Measurements from ENCODE around the gene FAM222B. TPM values are rescaled to one million over a fixed set of nuclear protein-coding genes. Genes with fewer than 3 reads are reported as not detected.
"Not testable (repeated sequence)": the region's sequence is repeated elsewhere in the genome, so short reads cannot be mapped to it uniquely, and the experiment has no call there.

The FAM222B gene
- total RNA-seq, 1 experiment from 2014 or later, result 4.1 TPM

DNA sequence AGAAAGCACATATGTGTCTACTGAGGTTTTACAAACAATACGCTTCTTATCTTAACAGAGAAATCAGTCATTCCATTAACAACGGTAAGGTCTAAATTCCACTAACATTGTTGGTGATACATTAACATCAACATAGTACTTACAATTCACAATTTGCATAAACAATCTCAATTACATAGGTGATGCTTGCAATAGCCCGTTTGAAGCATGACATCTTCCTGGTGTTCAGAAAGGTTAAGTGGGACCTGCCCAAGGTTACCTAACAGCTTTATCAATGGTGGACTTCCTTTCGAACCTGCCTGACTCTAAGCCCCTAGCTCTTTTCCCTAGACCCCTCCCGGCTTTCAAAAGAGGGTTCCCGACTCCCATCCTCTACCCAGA is 699 bp downstream of the FAM222B start:
- no peak for DNase-seq (ENCODE audit: low spot score)

DNA sequence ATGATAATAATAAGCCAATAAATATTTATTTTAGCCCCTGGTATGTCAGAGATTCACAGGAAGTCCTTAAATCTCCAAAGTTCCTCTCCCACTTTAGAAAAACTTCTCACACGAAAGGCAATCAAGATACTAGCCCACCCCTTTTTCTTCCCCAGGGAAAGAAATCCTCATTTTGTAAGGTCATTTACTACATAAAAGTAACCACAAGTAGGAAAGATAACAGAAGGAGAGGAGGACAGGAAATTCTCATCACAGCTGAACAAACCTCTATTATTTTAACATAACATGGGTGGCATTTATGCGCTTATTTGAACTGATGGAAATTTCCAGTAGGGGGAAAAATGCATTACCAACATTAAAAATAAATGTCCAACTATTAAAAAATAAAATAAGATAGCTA is 3.4 kb downstream of the FAM222B start:
- DNase-seq (ENCODE audit: low spot score), result no peak

DNA sequence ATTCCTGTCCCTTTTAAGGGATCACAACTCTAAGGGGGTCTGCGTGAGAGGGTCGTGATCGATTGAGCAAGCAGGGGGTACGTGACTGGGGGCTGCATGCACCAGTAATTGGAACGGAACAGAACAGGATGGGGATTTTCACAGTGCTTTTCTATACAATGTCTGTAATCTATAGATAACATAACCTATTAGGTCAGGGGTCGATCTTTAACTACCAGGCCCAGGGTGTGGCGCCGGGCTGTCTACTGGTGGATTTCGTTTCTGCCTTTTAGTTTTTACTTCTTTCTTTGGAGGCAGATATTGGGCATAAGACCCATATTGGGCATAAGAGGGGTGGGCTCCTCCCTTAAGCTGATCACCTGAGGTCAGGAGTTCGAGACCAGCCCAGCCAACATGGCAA is 6.0 kb downstream of the FAM222B start:
- not testable (repeated sequence) for DNase-seq (ENCODE audit: low spot score)

DNA sequence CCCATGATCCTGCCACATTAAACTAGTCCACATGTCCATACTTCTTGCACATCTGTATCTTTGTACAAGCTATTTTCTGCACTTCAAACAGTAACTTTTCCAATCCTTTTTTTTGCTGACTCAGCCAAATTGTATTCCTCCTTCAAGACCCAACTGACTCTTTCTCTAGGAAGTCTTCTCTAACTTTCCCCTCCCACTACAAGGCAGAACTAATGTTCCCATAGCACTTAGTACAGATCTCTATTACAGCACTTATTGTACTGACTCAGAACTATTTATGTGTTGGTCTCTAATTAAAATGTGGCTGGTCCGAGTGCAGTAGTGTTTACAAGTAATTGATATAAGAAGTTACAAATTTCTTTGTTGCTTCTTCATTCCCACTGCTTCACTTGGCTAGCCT is 8.2 kb downstream of the FAM222B start:
- no peak for DNase-seq (ENCODE audit: low spot score)

DNA sequence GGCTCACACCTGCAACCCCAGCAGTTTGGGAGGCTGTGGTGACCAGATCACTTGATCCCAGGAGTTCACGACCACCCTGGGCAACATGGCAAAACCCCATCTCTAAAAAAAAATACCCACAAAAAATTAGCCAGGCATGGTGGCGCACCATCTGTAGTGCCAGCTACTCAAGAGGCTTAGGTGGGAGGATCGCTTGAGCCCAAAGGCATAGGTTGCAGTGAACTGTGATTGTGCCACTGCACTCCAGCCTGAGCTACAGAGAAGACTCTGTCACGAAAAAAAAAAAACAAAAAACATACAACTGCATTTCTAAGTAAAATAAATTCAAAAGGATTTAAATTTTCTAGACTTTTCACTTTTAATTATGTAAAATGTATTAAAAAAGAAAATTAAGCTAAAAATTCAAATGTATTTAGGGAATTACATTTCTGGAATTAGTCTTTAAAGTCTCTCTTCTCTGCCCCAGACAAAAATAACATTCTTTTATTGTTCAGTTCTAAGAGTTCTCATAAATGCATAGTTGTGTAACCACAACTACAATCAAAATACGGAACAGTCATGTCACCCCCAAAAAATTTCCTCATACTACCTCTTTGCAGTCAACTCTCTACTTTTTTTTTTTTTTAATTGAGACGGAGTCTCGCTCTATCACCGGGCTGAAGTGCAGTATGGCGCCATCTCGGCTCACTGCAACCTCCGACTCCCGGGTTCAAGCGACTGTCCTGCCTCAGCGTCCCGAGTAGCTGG is 14.1 kb downstream of the FAM222B start:
- no peak for DNase-seq (ENCODE audit: low spot score)

DNA sequence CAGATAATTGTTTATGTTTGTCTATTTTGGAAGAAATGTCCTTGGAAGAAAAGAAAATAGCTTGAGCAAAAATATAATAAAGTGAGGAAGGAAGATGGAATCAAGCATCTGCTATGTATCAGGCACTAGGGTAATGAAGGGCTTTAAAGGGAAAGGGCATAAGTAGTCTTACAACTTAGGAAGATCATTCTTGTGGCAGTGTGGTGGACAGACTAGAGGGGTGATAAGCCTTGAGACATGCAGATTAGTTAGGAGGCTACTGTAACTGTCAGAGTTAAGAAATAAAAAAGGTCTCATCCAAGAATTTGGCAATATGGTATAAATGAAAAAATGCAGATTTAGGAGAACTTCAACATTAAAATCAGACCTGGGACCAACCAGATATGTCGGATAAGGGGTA is 14.9 kb downstream of the FAM222B start:
- DNase-seq (ENCODE audit: low spot score), result no peak

DNA sequence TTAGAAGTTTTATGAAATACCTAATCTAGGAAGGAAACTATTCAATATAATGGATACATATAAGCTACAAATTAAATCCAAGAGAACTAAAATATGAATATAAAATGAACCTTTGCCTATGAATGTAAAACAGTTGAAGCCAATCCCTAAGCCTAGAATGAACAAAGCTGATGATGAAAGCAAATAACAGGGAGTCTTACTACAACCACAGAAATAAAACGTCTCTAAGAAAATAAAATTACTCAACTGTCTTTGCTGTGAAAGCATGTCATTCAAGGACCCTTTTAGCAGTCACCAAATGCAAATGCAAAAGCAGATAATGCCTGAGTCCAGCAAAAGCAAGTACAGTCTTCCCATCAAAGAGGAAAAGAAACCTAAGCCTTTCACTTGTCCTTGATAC is 23.0 kb downstream of the FAM222B start:
- DNase-seq (ENCODE audit: low spot score), result no peak

DNA sequence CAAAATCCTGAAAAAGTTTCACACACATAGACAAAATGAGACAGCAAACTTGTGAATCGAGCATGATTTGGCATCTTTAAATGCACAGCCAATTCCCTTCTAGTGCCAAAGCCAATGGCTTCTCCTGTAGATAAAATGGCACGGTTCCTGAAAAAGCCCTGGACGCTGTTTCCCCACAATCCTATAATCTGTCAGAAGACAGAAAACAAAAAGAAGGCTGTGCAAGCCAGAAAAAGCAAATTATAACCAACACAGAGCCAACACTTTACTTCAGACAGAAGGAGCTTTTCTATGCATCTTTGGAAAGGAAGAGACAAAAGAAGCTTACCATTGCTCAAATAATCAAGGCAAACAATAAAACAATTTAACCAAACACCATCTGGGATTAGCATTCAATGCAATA is 23.8 kb downstream of the FAM222B start:
- DNase-seq (ENCODE audit: low spot score), result no peak

DNA sequence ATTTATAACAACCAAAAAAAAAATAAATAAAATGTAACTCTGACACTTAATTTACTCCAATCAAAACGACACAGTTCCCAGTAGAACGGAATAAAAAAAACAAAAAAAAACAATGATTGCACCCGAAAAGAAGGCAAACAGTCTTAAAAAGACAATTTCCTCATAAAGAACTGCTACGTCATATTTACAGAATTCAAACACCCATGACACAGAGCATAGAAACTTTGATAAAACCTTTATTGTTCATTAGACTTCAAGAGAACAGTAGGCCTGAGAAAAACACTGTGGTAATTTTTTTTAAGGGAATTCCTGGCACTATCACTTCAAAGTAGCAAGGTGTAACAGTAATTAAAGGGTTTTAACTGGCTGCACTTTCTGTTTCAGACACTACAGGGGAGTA is 26.1 kb downstream of the FAM222B start:
- DNase-seq (ENCODE audit: low spot score), result no peak

DNA sequence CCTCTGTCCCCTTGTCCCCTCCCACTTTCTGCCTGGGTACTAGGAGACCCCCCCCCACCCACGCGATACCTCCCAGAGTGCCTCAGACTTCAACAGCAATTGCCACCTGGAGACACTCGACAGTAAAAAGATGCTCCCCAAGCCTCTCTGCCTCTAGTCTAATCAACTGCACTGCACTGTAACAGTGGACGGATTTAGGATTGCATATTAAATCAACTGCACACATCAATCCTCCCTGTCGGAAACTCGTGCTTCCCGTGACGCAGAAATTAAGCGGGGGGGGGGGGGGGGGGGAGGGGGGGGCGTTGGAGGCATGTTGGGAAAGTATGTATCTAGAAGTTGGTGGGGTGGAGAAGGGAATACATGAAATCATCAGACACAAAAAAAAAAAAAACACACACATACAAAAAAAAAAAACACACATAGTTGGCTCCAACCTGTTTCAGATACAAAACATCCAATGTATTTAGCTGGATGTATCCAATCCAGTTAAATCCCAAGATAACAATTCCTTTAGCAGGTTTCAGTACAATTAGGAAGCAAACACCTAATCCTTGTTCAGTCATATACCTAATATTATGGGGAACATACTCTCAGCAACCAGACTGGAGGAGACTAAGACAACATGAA is 29.7 kb downstream of the FAM222B start:
- peak; percentile 31 for DNase-seq (ENCODE audit: low spot score)

DNA sequence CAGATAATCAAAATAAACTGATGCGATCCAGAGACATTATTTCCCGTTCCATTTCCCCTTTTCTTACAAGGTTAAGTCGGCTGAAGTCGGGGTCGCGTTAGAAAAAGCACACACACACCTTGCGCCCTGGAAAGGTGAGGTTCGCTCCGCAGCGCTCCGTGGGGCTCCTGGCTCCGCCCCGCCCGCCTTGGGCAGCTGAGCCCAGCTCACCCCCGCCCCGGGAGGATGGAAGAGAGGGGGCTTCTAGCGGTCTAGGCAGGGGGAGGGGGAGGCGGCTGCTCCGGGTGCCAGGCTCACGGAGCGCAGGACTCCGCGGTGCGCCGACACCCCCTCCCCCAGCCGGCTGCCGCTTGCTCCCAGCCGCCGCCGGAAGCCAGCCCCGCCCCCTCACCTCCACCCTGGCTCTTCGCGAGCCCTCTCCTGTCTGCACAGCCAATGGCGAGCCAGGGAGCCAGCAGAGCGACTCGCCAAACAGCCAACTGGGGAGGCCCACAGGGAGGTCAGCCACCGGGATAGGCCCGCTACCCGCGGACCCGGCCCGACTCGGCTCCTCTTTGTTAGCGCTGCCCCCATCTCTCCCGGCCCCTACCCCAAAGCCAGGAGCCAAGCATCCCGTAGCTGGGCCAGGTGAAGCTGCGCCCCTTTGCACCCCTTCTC is 30.4 kb downstream of the FAM222B start:
- DNase-seq (ENCODE audit: low spot score), result peak; percentile 96

DNA sequence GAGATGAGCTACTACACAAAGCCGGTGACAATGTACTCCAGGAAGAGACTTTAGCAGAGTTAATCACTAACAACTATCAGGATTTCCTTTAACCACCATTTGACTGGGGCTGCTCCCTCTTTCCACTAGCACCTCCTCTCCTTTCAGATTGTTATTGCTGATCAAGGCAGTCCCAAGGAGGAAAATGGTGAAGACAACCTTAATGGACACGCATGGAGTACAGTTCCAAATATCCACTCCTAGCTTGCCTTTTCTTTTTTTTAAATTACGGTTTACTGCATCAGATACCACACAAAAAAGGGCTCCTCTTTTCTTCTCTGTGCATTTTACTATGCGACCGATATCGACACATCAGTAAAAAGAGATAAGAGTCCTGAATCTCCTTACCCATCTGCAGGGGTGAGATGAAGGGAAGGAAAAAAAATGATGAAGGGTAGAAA is 30.9 kb downstream of the FAM222B start:
- DNase-seq (ENCODE audit: low spot score), result no peak

DNA sequence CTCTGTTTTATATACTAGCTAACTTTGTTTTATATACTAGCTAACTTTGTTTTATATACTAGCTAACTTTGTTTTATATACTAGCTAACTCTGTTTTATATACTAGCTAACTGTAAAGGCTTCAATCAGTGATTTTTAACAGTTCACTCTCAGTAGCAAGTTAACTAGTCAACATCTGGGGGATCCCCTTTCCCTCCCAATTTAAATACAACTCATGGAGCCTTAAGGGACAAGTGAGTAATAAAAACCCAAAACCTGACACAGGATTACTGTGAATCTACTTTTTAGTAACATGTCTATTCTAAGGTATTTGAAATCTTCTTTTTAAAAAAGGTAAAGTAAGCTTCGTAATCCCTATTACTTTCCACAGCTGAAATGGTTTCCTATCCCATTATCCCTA is 32.2 kb downstream of the FAM222B start:
- DNase-seq (ENCODE audit: low spot score), result no peak

DNA sequence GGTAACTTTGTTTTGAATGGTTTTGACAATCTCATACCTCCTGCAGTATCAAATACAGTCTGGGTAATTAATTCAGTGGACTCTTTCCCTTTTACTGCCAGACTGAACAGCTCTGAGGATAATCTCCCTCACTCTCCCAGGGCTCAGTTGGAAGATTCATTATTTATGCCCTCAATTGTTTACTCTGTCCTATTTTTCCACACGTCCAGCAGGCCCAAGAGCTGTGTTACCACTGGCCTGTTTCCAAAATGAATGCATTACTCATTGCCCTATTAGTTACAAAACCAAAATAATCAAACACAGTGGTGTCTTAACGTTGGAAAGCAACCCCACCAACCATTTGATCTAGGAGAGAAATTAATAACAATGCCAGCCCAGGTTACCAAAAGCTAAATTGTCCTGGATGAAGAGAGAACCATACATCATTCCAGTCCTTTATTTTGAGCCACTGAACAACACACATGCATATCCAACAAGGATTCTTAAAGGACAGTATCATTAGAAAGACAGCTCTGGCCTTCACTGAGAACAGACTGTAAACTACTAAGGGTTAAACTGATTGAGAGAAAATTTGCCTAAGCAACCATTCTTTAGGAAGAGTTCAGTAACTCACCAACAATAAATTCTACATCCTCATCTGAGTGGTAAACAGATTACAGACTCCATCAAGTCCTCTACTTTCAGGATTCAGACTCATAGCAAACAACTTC is 34.5 kb downstream of the FAM222B start:
- DNase-seq (ENCODE audit: low spot score), result peak; percentile 73

DNA sequence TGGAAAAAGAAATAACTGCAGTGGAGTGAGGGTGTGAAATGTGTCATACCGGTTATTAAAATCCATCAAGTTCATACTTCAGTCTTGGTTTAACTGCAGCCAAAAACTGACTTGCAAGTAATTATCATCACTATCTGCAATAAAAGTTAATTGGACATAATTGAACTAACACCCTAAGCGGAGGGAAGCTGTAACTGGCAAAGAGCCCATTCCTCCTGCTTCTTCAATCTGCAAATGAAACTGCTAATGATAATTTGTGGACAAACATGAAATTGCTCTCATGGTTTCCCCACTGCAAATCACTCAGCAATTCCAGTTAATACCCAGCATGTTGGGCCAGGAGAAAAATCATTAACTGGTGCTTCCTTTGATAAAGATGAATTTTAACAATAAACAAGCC is 46.5 kb downstream of the FAM222B start:
- DNase-seq (ENCODE audit: low spot score), result no peak

DNA sequence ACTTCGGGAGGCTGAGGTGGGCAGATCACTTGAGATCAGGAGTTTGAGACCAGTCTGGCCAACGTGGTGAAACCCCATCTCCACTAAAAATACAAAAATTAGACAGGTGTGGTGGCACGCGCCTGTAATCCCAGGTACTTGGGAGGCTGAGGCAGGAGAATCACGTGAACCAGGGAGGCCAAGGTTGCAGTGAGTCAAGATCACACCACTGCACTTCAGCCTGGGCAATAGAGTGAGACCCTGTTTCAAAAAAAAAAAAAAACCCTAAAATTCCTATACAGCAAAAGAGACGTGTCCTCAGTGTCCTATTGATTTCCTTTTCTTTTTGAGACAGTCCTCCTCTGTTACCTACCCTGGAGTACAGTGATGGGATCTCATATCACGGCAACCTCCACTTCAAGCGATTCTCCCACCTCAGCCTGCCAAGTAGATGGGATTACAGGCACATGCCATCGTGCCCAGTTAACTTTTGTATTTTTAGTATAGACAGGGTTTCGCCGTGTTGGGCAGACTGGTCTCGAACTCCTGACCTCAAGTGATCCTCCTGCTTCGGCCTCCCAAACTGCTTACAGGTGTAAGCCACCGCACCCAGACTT is 47.6 kb downstream of the FAM222B start:
- not testable (repeated sequence) for DNase-seq (ENCODE audit: low spot score)

DNA sequence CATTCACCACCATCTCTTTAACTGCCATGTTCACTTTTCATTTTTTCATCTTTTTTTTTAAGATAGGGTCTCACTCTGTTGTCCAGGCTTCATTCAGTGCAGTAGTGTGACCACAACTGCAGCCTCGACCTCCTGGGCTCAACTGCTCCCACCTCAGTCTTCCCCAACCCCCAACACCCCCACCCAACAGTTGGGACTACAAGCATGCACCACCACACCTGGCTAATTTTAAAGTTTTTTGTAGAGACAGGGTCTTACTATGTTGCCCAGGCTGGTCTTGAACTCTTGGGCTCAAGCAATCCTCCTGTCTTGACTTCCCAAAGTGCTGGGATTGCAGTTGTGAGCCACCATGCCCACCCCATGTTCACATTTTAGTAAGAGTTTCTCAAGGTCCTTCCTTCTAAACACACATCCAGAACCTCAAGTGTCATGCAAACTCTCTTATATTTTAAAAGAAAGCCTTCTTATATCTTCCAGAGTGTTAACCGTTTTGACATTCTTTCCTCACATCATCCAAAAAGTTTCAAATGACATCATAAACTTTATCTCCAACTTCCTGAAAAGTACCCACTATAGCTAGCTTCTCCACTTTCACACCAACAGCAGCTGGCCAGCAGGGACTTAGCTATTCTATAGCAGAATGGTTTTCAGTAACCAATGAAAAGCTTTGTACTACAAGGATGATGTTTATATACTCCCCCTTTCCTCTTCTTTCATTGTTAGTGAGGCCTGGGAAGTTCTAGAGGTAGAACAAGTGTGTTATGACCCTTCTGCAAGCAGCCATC is 49.5 kb downstream of the FAM222B start:
- no peak for DNase-seq (ENCODE audit: low spot score)

DNA sequence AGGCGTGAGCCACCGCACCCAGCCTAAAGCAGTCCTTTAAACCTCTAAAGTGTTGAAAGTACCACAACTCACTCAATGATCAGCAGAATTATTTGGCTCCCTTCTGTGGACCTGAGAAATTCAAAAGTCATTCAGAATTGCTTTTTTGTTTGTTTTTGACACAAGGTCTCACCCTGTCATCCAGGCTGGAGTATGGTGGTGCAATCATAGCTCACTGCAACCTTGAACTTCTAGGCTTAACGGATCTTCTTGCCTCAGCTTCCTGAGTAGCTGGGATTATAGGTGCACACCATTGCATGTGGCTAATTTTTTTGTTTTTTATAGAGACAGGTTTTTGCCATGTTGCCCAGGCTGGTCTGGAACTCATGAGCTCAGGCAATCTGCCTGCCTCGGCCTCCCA is 54.5 kb downstream of the FAM222B start:
- DNase-seq (ENCODE audit: low spot score), result no peak

DNA sequence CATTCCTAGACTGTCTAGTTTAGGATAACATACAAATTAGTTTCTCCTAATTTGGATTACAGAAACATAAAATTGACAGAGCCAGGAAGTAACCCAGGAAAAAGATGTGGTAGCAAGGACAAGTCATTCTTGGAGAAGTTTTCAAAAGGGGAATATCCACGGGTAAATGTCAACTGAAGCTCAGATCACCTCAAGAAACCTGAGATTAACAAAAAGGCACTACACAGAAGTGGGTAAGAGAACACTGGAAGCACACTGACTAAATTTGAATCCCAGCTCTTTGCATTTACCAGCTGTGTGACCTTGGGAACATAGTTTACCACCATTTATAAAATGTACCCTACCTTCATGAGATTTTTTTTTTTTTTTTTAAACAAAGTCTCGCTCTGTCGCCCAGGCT is 59.4 kb downstream of the FAM222B start:
- DNase-seq (ENCODE audit: low spot score), result no peak

DNA sequence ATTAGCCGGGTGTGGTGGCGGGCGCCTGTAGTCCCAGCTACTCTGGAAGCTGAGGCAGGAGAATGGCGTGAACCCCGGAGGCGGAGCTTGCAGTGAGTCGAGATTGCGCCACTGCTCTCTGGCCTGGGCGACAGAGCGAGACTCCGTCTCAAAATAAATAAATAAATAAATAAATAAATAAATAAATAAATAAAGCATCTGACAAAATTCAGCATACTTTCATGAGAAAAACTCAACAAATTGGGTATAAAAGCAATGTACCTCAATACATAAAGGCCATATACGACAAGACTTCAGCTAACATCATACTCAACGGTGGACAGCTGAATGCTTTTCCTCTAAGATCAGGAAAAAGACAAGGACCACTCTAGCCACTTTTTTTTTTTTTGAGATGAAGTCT is 63.0 kb downstream of the FAM222B start:
- DNase-seq (ENCODE audit: low spot score), result not testable (repeated sequence)

DNA sequence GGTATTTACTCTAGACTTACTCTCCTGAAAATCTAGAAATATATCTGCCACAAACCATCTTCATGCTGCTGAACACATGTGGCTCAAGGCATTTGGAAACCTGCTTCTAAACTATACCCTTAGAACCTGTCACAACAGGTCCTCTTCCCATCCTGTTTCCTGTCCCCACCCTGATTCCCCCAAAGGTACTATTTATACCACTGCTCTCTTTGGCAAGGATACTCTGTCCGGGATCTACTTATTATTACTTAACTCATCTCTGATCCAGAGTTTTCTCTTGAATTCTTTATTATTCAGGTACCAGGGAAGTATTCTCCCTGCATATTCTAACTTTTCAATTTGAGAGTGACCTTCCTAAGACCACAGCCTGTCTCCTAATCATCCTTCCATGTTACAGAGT is 65.4 kb downstream of the FAM222B start:
- no peak for DNase-seq (ENCODE audit: low spot score)

Data from H4 (cell line).